ENCODE data around the gene INSL4.
A peak's percentile ranks its signal among the peaks of the same experiment; 100 is the strongest.

The INSL4 gene

DNA sequence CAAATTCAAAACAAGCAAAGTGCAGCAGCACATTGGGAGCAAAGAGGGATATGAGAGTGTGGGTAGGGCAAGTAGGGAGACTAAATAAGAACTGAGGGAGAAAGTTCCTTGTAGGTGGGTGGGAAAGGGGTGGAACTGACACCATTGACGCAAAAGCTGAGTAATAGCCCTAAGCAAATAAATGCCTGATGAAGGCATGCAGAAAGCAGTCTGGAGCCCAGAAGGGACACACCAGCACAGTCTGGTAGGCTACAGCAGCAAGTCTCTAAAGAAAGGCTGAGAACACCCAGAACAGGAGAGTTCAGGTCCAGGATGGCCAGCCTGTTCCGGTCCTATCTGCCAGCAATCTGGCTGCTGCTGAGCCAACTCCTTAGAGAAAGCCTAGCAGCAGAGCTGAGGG lies at the start of gene INSL4:
Gene INSL4 (plus strand): TSS at position 208 of the 400 bp plus-strand sequence. CDS start 105 bp downstream, at position 313.
- no peak for DNase-seq

DNA sequence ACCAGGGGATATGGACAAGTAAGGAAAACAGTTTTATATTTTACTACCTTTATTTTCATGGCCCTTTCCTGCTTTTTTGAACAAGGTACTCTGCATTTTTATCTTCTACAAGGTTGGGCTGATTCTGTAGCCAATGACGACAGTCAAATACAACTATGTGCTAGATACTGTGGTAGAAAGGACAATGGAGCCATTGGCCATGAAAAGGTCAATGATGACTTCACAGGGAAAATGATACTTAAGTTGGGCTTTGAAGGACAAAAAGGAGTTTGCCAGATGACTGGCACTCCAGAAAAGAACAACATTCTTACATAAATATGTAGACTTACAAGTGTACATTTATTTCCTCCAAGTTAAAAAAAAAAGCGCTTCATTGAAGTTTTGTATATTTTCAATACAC lies 46.4 kb upstream of the INSL4 start:
- no peak for DNase-seq

- DNase-seq, result no peak
Observed at GRCh38 chr9:5185220-5185840, 45.9 kb upstream of the INSL4 start, which contains the start of gene INSL6. TSS of gene INSL6 (minus strand) at chr9:5185639. CDS start at chr9:5185602, 37 bp downstream.

GRCh38 chr9:5186416-5187169 lies 44.6 kb upstream of the INSL4 start:
- peak; percentile 50 for DNase-seq

DNA sequence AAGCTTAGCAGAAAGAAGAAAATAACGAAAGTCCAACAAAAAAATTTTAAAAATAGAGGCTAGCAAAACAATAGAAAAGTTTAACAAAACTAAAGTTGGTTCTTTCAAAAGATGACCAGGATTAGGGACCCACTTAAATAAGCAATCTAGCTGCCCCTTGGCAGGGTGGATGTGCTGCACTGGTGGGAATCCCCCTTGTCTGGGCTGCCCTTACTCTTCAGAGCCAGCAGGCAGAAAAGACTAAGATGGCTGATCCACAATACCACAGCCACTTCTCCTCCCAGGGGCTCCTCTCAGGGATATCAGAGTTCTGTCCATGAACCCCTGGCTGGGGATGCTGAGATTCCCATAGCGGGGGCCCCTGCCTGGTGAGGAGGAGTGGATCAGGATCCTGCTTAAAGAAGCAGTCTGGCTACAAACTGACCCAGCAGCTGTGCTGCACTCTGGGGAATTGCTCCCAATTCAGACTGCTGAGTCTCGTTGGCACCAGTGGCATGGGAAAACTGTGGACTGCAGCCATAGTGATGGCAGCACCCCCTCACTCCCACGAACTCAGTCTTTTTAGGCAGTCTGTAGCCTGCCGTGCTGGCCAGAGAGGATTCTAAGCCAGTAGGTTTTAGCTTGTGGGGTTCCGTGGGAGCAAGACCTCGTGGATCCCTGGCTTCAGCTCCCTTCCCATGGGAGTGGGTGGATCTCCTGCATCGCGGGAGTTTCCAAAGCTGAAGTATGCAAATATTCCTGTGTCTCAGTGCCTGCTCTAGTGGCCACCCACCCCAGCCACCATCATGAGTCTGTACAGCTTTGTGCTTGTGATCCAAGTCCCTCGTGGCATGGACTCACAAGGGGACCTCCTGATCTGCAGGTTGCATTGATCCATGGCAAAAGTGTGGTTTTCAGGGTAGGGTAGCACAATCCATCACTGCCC lies 42.9 kb upstream of the INSL4 start:
- DNase-seq, result no peak

DNA sequence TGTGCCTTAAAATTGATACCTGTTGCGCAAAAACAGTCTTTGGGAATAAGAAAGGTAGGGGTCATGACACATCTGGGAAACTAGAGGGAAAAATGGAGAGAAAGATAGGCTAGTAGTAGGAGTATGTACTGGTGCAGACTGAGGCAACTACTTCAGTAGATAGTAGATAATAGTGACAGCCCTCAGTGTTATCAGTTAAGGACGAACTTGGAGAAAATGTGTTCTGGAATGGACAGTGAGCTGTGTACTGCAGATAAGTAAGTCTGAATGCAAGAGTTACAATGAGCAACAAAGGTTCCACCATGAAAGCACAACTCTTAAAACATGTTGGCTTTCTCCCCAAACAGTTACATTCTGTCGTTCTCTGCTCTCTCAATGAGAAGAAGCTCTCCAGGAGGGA lies 39.2 kb upstream of the INSL4 start:
- DNase-seq, result no peak

DNA sequence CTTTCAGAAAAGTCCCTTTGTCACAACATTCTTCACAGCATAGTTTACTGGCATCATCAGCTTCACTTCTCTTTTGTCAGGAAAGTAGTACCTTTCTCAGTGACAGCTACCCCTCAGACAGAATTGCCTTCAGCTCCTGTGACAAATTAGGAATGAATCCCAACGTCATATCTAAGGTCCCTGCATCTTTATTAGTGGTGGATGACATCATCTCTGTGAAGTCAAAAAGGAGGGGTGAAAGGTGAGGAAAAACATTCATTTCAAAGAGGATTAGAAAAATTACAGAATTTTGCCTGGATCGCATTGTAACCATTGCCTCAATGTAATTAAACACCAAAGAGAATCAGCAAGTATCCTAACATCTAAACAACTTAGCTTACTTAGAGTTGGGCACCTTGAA lies 37.9 kb upstream of the INSL4 start:
- DNase-seq, result no peak

- DNase-seq, result no peak
Observed at GRCh38 chr9:5195463-5195862, 35.8 kb upstream of the INSL4 start.

DNA sequence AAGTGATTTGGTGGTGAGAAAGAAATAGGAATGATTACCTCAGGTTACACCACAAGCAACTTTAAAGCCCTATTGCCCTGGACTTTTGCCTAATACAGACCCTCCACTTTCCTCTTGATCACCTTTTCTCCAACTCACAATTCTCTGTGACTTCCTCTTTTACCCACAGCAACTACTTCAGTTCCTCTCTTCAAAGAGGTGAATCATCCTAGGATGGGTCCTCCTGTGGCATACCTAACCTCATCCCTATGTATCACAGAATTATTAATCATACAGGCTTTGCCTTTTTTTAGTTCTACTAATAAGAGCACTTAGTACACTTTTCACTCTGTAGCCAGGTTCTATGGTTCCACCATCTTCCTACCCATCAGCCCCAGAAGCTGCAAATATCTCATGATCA lies 26.1 kb upstream of the INSL4 start:
- DNase-seq, result no peak

GRCh38 chr9:5230554-5230953 lies 665 bp upstream of the INSL4 start:
- no peak for DNase-seq

GRCh38 chr9:5263351-5264218 lies 32.4 kb downstream of the INSL4 start:
- DNase-seq, result peak; percentile 5

GRCh38 chr9:5264219-5264595 lies 33.0 kb downstream of the INSL4 start:
- no peak for DNase-seq

DNA sequence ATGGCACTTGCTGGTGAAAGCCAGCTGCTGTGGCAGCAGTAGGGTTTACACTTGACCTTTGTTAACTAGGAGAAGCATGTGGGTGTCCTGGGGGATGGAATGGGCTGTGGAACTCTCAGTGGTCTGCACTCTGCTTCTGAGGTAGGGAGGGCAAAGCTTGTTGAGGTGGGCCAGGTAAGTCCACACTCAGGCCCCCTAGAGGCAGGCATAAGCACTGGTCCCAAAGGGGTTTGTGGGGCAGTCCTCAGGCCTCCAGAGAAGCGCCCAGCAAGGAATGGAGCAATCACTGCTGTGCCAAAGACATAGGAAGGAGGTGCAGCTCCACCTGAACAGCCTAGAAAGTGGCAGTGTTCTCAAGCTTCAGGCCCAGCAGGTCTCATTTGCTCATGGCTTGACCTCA lies 34.7 kb downstream of the INSL4 start:
- no peak for DNase-seq

DNA sequence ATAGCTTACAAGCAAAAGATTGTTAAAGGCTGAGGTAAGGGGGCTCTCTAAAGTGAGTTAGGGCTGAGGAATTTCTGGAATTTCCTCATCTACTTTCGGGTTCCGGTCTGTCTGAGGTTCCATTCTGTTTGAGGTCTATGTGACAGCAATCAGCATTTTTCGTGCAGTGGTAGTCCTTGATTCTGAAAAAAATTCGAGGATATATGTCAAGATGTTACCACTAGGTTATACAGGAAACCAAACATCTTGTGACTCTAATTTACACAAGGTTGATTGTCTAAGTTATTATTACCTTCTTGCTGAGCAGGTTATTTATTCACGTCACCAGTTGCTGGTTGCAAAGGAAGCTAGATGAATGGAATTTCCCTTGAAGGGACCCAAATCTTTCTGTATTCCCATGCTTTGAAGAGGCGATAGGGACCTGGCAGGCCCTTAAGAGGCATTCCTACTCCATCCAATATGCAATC lies 38.1 kb downstream of the INSL4 start:
- peak; percentile 27 for DNase-seq

DNA sequence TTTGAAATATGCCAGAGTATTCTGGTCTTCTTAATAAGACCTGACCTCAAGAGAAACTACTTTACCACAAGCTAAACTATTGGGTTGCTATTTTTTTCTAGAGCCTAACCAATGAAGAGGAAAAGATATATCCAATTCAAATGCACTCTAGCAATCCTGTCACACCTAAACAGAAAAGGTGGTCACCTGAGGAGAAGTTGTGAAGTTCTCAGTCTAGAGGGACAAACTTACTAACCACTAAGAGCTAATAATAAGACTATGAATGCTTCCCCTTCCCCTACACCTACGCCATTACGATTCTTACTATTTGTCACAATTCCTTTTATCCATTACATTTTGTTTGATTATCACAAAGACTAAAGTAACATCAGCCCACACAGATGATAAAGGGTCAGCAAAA lies 43.6 kb downstream of the INSL4 start:
- DNase-seq, result no peak

GRCh38 chr9:5278486-5278885 lies 47.3 kb downstream of the INSL4 start:
- no peak for DNase-seq

All from HCEC 1CT (cell line).